Common myeloid progenitor, CD34-positive (primary cell): Measurements from ENCODE around the gene RHOH.

Experiments used
- CTCF ChIA-PET: fragments of 350-600 bp; sonication (Branson Sonifier 250); formaldehyde crosslinking; loops from one replicate; lab custom pipeline; 2021; ENCODE audit warnings: antibody characterized with exemption; lab: Charles Lee
- POLR2A ChIA-PET: fragments of 350-600 bp; sonication (Branson Sonifier 250); formaldehyde crosslinking; loops from one replicate; lab custom pipeline; 2021; ENCODE audit warnings: antibody characterized with exemption; lab: Charles Lee
- DNase-seq, 3 donors: peaks; one replicate each; pipeline versions ENCODE4 v3.0.0 to v3.0.0-alpha.2; 2013
- H3K27ac ChIP-seq, 2 experiments: 1 replicate in 1 of 2; 2 replicates in 1 of 2; pipeline ENCODE4 v1.7.0; 2013; ENCODE audit warnings: inconsistent platforms in 2 of 2, low read length in 2 of 2, mild to moderate bottlenecking in 2 of 2, low read depth in 1 of 2, moderate library complexity in 1 of 2; ENCODE audit not compliant: severe bottlenecking in 2 of 2, insufficient read depth in 1 of 2, poor library complexity in 1 of 2
- H3K27me3 ChIP-seq, 5 experiments: replicated peaks in 2 of 5; 1 replicate in 3 of 5; 2 replicates in 2 of 5; pipeline versions ENCODE4 v1.6.1 to v1.7.0; 2013; ENCODE audit warnings: low read length in 4 of 5, mild to moderate bottlenecking in 2 of 5, moderate library complexity in 2 of 5, inconsistent platforms in 1 of 5; ENCODE audit not compliant: insufficient read depth in 5 of 5, control insufficient read depth in 4 of 5
- H3K36me3 ChIP-seq, 4 experiments: 1 replicate in 2 of 4; 2 replicates in 2 of 4; pipeline versions ENCODE4 v1.6.1 to v1.7.0; 2013; ENCODE audit warnings: low read length in 3 of 4, control low read depth in 1 of 4, mild to moderate bottlenecking in 1 of 4; ENCODE audit not compliant: control insufficient read depth in 4 of 4, insufficient read depth in 4 of 4
- H3K4me1 ChIP-seq, 4 experiments: 1 replicate in 3 of 4; 2 replicates in 1 of 4; pipeline versions ENCODE4 v1.6.1 to v1.7.1; 2013; ENCODE audit warnings: low read length in 3 of 4, mild to moderate bottlenecking in 3 of 4, control low read depth in 1 of 4, inconsistent platforms in 1 of 4, moderate library complexity in 1 of 4; ENCODE audit not compliant: control insufficient read depth in 4 of 4, insufficient read depth in 4 of 4; ENCODE audit errors: control extremely low read depth in 1 of 4
- H3K4me3 ChIP-seq, 7 experiments: 1 replicate in 4 of 7; 2 replicates in 3 of 7; pipeline versions ENCODE4 v1.5.1 to v1.7.0; 2013; ENCODE audit warnings: mild to moderate bottlenecking in 7 of 7, low read length in 6 of 7, moderate library complexity in 6 of 7, inconsistent platforms in 2 of 7, low read depth in 2 of 7, control low read depth in 1 of 7; ENCODE audit not compliant: insufficient read depth in 4 of 7, control insufficient read depth in 1 of 7; ENCODE audit errors: extremely low read depth in 1 of 7
- H3K9me3 ChIP-seq, 5 experiments: 1 replicate in 4 of 5; 2 replicates in 1 of 5; pipeline versions ENCODE4 v1.6.1 to v1.7.1; 2013; ENCODE audit warnings: low read length in 4 of 5, mild to moderate bottlenecking in 2 of 5, inconsistent platforms in 1 of 5, low read depth in 1 of 5, moderate library complexity in 1 of 5; ENCODE audit not compliant: control insufficient read depth in 4 of 5, insufficient read depth in 2 of 5; ENCODE audit errors: control extremely low read depth in 1 of 5
- WGBS: methylation state at CpG from one replicate; pipeline ENCODE4 v1.1.5; 2013; ENCODE audit not compliant: insufficient coverage; 5-methylcytosine and 5-hydroxymethylcytosine counted together

RHOH gene

DNA sequence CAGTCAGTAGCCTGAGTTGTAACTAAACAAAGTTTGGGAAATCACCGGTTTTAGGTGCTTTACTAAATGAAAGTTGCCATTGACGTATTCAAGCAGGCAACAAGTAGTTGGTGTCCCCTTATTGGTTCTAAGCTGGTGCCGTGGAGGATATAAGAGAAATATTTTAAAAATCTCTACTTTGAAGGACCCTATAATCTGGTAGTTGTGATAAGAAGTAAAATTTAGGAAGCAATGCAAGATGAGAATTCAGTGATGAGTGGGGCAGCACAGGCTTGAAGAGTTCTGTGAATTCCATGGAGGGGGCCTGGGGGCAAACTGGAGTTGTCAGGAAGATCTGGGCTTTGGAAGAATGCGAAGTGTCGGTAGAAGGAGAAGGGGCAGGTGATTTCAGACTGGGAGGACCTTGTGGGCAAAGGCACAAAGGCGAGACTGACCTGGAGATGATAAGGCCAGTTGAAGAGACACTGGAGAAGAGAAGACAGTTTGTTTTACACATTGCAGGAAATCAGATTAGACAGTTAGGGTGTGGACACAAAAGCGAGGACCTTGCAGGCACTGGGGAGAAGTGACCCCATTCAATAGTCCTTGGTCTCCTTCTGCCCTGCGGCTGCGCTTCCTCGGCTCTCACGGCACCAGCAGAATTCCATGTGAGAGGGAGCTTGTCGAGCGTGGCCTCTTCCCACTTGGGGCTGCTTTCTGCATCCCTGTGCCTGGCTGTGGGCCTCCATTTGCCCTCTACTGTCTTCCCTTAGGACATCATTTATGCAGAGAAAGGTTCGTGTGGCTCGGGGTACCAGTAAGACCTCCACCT is 1.3 kb downstream of the RHOH start:
- H3K4me3 ChIP-seq: peak overlapping the region; percentile 65 to 99 (median 89)
- ChIA-PET POLR2A (interaction anchor here (0.9 kb wide), 1 partner anchor 113 kb away, joined by 5 read pairs; no protein-coding TSS in a partner anchor), CTCF (interaction anchor here (0.6 to 2.7 kb wide), 11 partner anchors 10 to 119 kb away, joined by 3 to 10 read pairs (median 4); no protein-coding TSS in a partner anchor)
- WGBS: 6% methylated on average over 15 of the region's 15 CpGs
- no peaks in the 10 kb centered on the region for H3K36me3 ChIP-seq
- no peaks in the 10 kb centered on the region for H3K27me3 ChIP-seq
- peak in 2 of 3 donors; percentile 54 to 65 for DNase-seq
- H3K9me3 ChIP-seq: no peaks in the 10 kb centered on the region
- H3K27ac ChIP-seq: peak overlapping the region; percentile 91 to 95
- H3K4me1 ChIP-seq: peaks cover 49 to 81% (median 72%) of the 10 kb centered on the region in 4 experiments

DNA sequence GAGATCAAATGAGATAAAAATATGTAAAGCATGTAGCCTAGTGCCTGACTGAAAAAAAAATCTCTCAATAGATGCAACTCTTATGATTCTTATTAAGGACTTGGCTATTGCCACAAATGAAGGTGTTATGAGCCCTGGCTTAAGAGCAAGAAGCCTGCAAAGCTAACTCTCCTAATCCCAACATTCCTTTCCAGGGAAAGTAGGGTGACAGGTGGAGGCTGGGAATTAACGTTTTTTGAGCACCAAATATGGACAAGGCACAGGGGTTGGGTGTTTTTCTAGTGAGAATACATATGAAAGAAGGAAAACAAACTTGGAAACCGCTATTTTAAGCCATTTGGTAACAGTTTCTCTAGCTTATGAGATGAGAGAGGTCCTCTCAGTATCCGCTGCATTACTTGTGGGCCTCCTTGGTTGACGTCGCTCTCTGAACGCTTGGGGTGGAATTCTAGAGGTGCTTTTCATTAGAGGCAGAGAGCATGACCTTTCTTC is 2.4 kb downstream of the RHOH start:
- ChIA-PET POLR2A (interaction anchor here (1.8 kb wide), 1 partner anchor 113 kb away, joined by 7 read pairs; no protein-coding TSS in a partner anchor), CTCF (interaction anchor here (1.5 to 2.7 kb wide), 2 partner anchors 9 to 23 kb away, joined by 5 to 10 read pairs; no protein-coding TSS in a partner anchor)
- WGBS: 12% methylated on average over 3 of the region's 6 CpGs
- Histone ChIP-seq H3K27me3 (no peaks in the 10 kb centered on the region), H3K27ac (peak overlapping the region; percentile 91 to 95), H3K36me3 (peaks cover 0 to 1% (median 0%) of the 10 kb centered on the region in 4 experiments), H3K9me3 (no peaks in the 10 kb centered on the region), H3K4me1 (peaks cover 55 to 81% (median 75%) of the 10 kb centered on the region in 4 experiments), H3K4me3 (peak overlapping the region in 6 of 7 experiments; percentile 78 to 99 (median 90))
- DNase-seq: no peak

DNA sequence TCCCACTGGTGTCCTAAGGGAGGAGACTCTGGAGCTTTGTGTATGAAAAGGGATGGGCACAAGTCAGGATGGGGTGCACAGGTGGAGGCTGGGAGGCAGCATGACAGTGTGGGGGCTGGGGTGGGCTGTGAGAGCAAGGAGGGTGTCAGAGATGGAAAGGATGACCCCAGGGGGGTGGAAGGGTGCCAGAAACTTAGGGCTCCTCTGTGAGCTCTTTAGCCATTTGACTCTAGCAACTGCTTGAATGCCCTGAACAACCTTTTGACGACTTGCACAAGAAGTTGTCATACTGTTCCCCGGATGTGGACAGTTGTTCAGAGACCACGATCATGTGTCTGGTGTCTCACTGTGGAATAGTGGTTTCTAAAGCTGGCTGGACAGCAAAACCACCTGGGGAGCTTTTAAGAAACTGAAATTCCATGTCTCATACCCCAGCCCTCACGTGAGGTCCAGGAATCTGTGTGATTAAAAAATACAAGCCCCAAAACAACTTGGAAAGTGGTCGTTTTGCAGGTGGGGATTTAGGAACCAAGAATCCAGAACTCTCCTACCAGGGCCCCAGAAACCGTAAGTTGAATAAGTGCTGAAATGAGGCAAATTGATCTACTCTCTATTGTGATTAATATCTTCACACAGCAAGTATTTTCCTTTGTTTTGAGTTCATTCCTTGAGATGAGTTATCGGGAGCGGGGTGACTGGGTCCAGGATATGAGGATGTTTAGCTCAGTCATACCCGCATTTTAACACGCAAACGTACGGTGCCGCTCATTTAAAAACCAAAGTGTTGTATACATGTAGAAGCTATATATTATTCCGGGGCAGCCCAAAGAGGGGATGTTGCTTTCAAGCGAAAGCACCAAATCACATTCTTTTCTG is 3.4 kb downstream of the RHOH start:
- Histone ChIP-seq H3K27ac (peak overlapping the region; percentile 91 to 95), H3K27me3 (no peaks in the 10 kb centered on the region), H3K36me3 (peaks cover 0 to 2% (median 0%) of the 10 kb centered on the region in 4 experiments), H3K9me3 (no peaks in the 10 kb centered on the region), H3K4me1 (peaks cover 58 to 82% (median 75%) of the 10 kb centered on the region in 4 experiments), H3K4me3 (peak overlapping the region in 6 of 7 experiments; percentile 78 to 99 (median 90))
- 4% methylated on average over 5 of the region's 15 CpGs for WGBS
- ChIA-PET CTCF (interaction anchor here (0.5 to 1.6 kb wide), 5 partner anchors 9 to 118 kb away, joined by 3 to 10 read pairs (median 5); no protein-coding TSS in a partner anchor), POLR2A (interaction anchor here (1.8 kb wide), 1 partner anchor 112 kb away, joined by 7 read pairs; no protein-coding TSS in a partner anchor)
- peak in 2 of 3 donors; percentile 67 to 76 for DNase-seq

GRCh38 chr4:40200875-40201801 is 4.3 kb downstream of the RHOH start:
- peak in 2 of 3 donors; percentile 72 to 78 for DNase-seq
- Histone ChIP-seq H3K36me3 (peaks cover 0 to 2% (median 0%) of the 10 kb centered on the region in 4 experiments), H3K27ac (peak overlapping the region; percentile 91 to 95), H3K4me3 (peak overlapping the region in 6 of 7 experiments; percentile 78 to 99 (median 90)), H3K4me1 (peaks cover 66 to 87% (median 76%) of the 10 kb centered on the region in 4 experiments), H3K9me3 (no peaks in the 10 kb centered on the region), H3K27me3 (no peaks in the 10 kb centered on the region)
- POLR2A ChIA-PET: interaction anchor here (0.6 to 1.8 kb wide), 2 partner anchors 55 to 111 kb away, joined by 3 to 7 read pairs; no protein-coding TSS in a partner anchor
- WGBS: 20% methylated on average over 4 of the region's 13 CpGs
- CTCF ChIA-PET: interaction anchor here (0.9 to 1.6 kb wide), 3 partner anchors 9 to 110 kb away, joined by 3 to 10 read pairs (median 6); no protein-coding TSS in a partner anchor

- ChIA-PET POLR2A (interaction anchor here (0.6 kb wide), 1 partner anchor 56 kb away, joined by 3 read pairs; no protein-coding TSS in a partner anchor), CTCF (no interaction called here)
- no peak for DNase-seq
- Histone ChIP-seq H3K4me1 (peaks cover 70 to 89% (median 77%) of the 10 kb centered on the region in 4 experiments), H3K27me3 (no peaks in the 10 kb centered on the region), H3K9me3 (no peaks in the 10 kb centered on the region), H3K27ac (peak overlapping the region in 1 of 2 experiments; percentile 95), H3K4me3 (no peak overlapping the region), H3K36me3 (peaks cover 0 to 2% (median 0%) of the 10 kb centered on the region in 4 experiments)
- 100% methylated on average over 2 of the region's 4 CpGs for WGBS
These were observed 5.1 kb downstream of the RHOH start for GRCh38 chr4:40201898-40202297.
